ENCODE measurements around the gene GATAD2A. TPM values are rescaled to one million over a fixed set of nuclear protein-coding genes. Genes with fewer than 3 reads are reported as not detected.

Gene GATAD2A
- total and polyA plus RNA-seq, 10 of the 15 experiments (the other 5 are each of a cell fraction or from before 2014, with no cell fraction given): 2.6 to 173 (median 32.0) TPM

DNA sequence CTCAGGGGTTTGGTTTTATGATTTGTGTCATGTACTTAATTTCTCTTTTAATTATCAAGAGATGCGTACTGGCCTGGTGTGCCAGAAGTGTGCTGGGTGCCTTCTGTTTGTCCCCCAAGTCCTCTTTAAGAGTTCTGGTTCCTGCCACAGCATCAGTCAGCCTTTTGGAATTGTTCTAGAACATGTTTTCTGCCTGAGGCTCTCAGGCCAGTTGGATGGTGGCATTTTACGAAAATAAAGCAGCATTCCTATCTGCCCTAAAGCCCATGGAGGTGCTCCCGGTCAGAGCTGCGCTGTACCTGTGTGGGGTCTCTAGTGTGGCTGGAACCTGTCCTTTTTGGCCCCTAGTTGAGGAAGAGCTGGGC lies 55.8 kb downstream of the GATAD2A start:
- Histone ChIP-seq H3K27me3 (replicated peaks in 1 of 2; ENCODE audit: control insufficient read depth in 2 of 2, insufficient read depth in 2 of 2, low read length in 1 of 2) (no peaks in the 10 kb centered on the region), H3K9me3 (replicated peaks; ENCODE audit: control insufficient read depth, insufficient read depth, low read length) (peaks cover 10% of the 10 kb centered on the region; the same call in 2 of the 3 replicates), H3K4me2 (ENCODE audit: control insufficient read depth, insufficient read depth) (peak overlapping the region; percentile 77), H3K79me2 (ENCODE audit: control insufficient read depth, insufficient read depth, low read length) (peaks cover 58% of the 10 kb centered on the region), H4K20me1 (ENCODE audit: control insufficient read depth, insufficient read depth) (peaks cover 2% of the 10 kb centered on the region), H3K4me3 (no peak overlapping the region), H2AFZ (ENCODE audit: control insufficient read depth, low read depth, low read length) (no peak overlapping the region), H3K4me1 (ENCODE audit: control insufficient read depth, insufficient read depth, low read length) (peaks cover 54% of the 10 kb centered on the region), H3K9ac (ENCODE audit: control insufficient read depth, insufficient read depth, low read length) (peak overlapping the region; percentile 12; the same call in 1 of the 2 replicates), H3K27ac (ENCODE audit: control insufficient read depth, insufficient read depth) (peak overlapping the region; percentile 79), H3K36me3 (ENCODE audit: control insufficient read depth in 2 of 2, insufficient read depth in 2 of 2, low read length in 1 of 2) (peaks cover 25 to 26% of the 10 kb centered on the region in 2 experiments; a peak in 3 of 4 replicates)
- POLR2A ChIA-PET: interaction anchor here (1.3 kb wide), 1 partner anchor 56 kb away, joined by 3 read pairs; the partner anchor contains the start of gene GATAD2A
- no peak for TF ChIP-seq SREBF1 (IDR thresholded peaks at IDR 0.05; ENCODE audit: low read length)
- no peak for TF ChIP-seq SIN3A (IDR thresholded peaks at IDR 0.05; ENCODE audit: low read depth, low read length)
- TF ChIP-seq ELK1 (IDR thresholded peaks at IDR 0.05; ENCODE audit: low read depth, low read length): no peak
- no TSS peak for BruUV-seq (replicated peaks)
- SMC1A ChIA-PET (ENCODE audit: uncharacterized antibody, unreplicated experiment): no interaction called here
- ATAC-seq (no peak), FAIRE-seq (no peak), DNase-seq (ENCODE audit: low read depth, low spot score) (no peak)
- RAD21 ChIA-PET (ENCODE audit: unreplicated experiment): interaction anchor here (1.3 kb wide), 1 partner anchor 97 kb away, joined by 3 read pairs; no protein-coding TSS in a partner anchor
- 97% methylated on average over 4 of the region's 4 CpGs for WGBS (ENCODE audit: insufficient coverage, insufficient replicate concordance, low lambda C conversion rate, missing lambda C conversion rate)
- intact Hi-C loops (cut with micrococcal nuclease; ENCODE audit: unreplicated experiment): no loop called here
- in situ Hi-C loops (cut with MboI): no loop called here
- CTCF ChIA-PET: interaction anchor here (0.9 kb wide), 1 partner anchor 8 kb away, joined by 3 read pairs; no protein-coding TSS in a partner anchor

All from GM12878 (cell line).